Uterus (tissue), 4 donors: ENCODE measurements around the gene ACSF3. TPM values are rescaled to one million over a fixed set of nuclear protein-coding genes. Genes with fewer than 3 reads are reported as not detected.

ENCODE experiments used
- DNase-seq, 2 donors: peaks; one replicate each; pipeline ENCODE4 v3.0.0-alpha.2; 2019 to 2020
- H3K27ac ChIP-seq, 2 donors: fragments of 200-600 bp; sonication (generic); 1 replicate in 1 of 2; 2 replicates in 1 of 2; pipeline ENCODE4 v1.5.1; 2016 to 2018
- H3K27me3 ChIP-seq, 2 donors: fragments of 200-600 bp; sonication (generic); one replicate each; pipeline ENCODE4 v1.5.1; 2018 to 2019; ENCODE audit warnings: control low read depth in 1 of 2
- H3K36me3 ChIP-seq, 2 donors: fragments of 200-600 bp; sonication (generic); one replicate each; pipeline ENCODE4 v1.5.1; 2019; ENCODE audit warnings: control low read depth in 1 of 2
- H3K4me1 ChIP-seq, 2 donors: fragments of 200-600 bp; sonication (generic); one replicate each; pipeline ENCODE4 v1.5.1; 2018 to 2019; ENCODE audit warnings: control low read depth in 1 of 2
- H3K4me3 ChIP-seq, 2 donors: fragments of 200-600 bp; sonication (generic); 1 replicate in 1 of 2; 2 replicates in 1 of 2; pipeline ENCODE4 v1.5.1; 2018 to 2019; ENCODE audit warnings: mild to moderate bottlenecking in 1 of 2
- H3K9me3 ChIP-seq, 2 donors: fragments of 200-600 bp; sonication (generic); one replicate each; pipeline ENCODE4 v1.5.1; 2019; ENCODE audit warnings: control low read depth in 1 of 2
- CTCF ChIP-seq, 4 experiments: fragments of 200-600 bp in 2 of 4; fragments of 450-650 bp in 2 of 4; sonication (generic) in 2 of 4; IDR thresholded peaks; one replicate each; pipeline ENCODE4 v1.5.1; 2016 to 2019; ENCODE audit warnings: antibody characterized with exemption in 4 of 4, mild to moderate bottlenecking in 2 of 4, moderate library complexity in 1 of 4
- POLR2A ChIP-seq, 2 donors: fragments of 450-650 bp; IDR thresholded peaks; one replicate each; pipeline ENCODE4 v1.6.1; 2016; ENCODE audit warnings: antibody characterized with exemption in 2 of 2, mild to moderate bottlenecking in 1 of 2, moderate library complexity in 1 of 2
- intact Hi-C: fragments of 100-400 bp; cut with DNase I; formaldehyde crosslinking; loops from one replicate; pipeline ENCODE4 v1.15.1; 2023; ENCODE audit warnings: low total_unique reads
- total RNA-seq, 4 donors: library from RNA; depleted of rRNA in 3 of 4; stranded (reverse); fragments of >200 nt in 3 of 4; gene quantifications; one replicate each; pipeline versions ENCODE4 v1.1.0 to v1.2.4, GENCODE V29; 2014 to 2023
- donor health status: DM: yes; HTN: yes; CAD: no.

ACSF3 gene
- total RNA-seq, 4 donors from 2014 or later, result 7.4 to 39.0 (median 18.2) TPM

- DNase-seq, result no peak
Observed at GRCh38 chr16:89121691-89122321, 28.2 kb downstream of the ACSF3 start.

GRCh38 chr16:89122322-89122851 lies 28.7 kb downstream of the ACSF3 start:
- no peak for DNase-seq
- H3K9me3 ChIP-seq, result no peaks in the 10 kb centered on the region
- intact Hi-C loops, result no loop called here
- H3K36me3 ChIP-seq, result no peaks in the 10 kb centered on the region
- TF ChIP-seq CTCF (IDR thresholded peaks at IDR 0.05) (no peak), POLR2A (IDR thresholded peaks at IDR 0.05) (no peak)
- no peak overlapping the region for H3K4me3 ChIP-seq
- H3K27ac ChIP-seq, result no peak overlapping the region
- no peaks in the 10 kb centered on the region for H3K27me3 ChIP-seq
- no peaks in the 10 kb centered on the region for H3K4me1 ChIP-seq

More at GRCh38 chr16:89121691-89122321, 28.2 kb downstream of the ACSF3 start:
- Histone ChIP-seq H3K9me3 (no peaks in the 10 kb centered on the region), H3K27ac (no peak overlapping the region), H3K27me3 (no peaks in the 10 kb centered on the region), H3K4me3 (no peak overlapping the region), H3K36me3 (no peaks in the 10 kb centered on the region), H3K4me1 (no peaks in the 10 kb centered on the region)
- TF ChIP-seq POLR2A (IDR thresholded peaks at IDR 0.05) (no peak), CTCF (IDR thresholded peaks at IDR 0.05) (no peak)
- intact Hi-C loops, result no loop called here

GRCh38 chr16:89123001-89123830 lies 29.6 kb downstream of the ACSF3 start:
- H3K4me3 ChIP-seq, result no peak overlapping the region
- intact Hi-C loops, result no loop called here
- no peak overlapping the region for H3K27ac ChIP-seq
- no peaks in the 10 kb centered on the region for H3K36me3 ChIP-seq
- TF ChIP-seq POLR2A (IDR thresholded peaks at IDR 0.05), result no peak
- TF ChIP-seq CTCF (IDR thresholded peaks at IDR 0.05), result no peak
- H3K4me1 ChIP-seq, result no peaks in the 10 kb centered on the region
- DNase-seq, result no peak
- H3K27me3 ChIP-seq, result no peaks in the 10 kb centered on the region
- H3K9me3 ChIP-seq, result no peaks in the 10 kb centered on the region

GRCh38 chr16:89123831-89124100 lies 30.1 kb downstream of the ACSF3 start:
- H3K27me3 ChIP-seq, result no peaks in the 10 kb centered on the region
- H3K4me1 ChIP-seq, result no peaks in the 10 kb centered on the region
- no peak overlapping the region for H3K27ac ChIP-seq
- no peaks in the 10 kb centered on the region for H3K9me3 ChIP-seq
- TF ChIP-seq CTCF (IDR thresholded peaks at IDR 0.05) (no peak), POLR2A (IDR thresholded peaks at IDR 0.05) (no peak)
- intact Hi-C loops, result no loop called here
- H3K36me3 ChIP-seq, result no peaks in the 10 kb centered on the region
- H3K4me3 ChIP-seq, result no peak overlapping the region
- no peak for DNase-seq

GRCh38 chr16:89129378-89129777 lies 35.7 kb downstream of the ACSF3 start:
- intact Hi-C loops, result no loop called here

More at GRCh38 chr16:89129378-89129777, 35.7 kb downstream of the ACSF3 start:
- DNase-seq, result no peak
- TF ChIP-seq CTCF (IDR thresholded peaks at IDR 0.05) (no peak), POLR2A (IDR thresholded peaks at IDR 0.05) (no peak)
- H3K36me3 ChIP-seq, result no peaks in the 10 kb centered on the region
- H3K9me3 ChIP-seq, result no peaks in the 10 kb centered on the region
- no peaks in the 10 kb centered on the region for H3K4me1 ChIP-seq
- no peak overlapping the region for H3K27ac ChIP-seq
- H3K4me3 ChIP-seq, result no peak overlapping the region
- no peaks in the 10 kb centered on the region for H3K27me3 ChIP-seq
